Testis (tissue), 2 donors: ENCODE measurements around the gene ZNF627.
"Not testable (repeated sequence)": the region's sequence is repeated elsewhere in the genome, so short reads cannot be mapped to it uniquely, and the experiment has no call there.

ENCODE experiments used
- POLR2A ChIP-seq: fragments of 450-650 bp; IDR thresholded peaks from one replicate; pipeline ENCODE4 v1.6.1; 2017; ENCODE audit warnings: antibody characterized with exemption, mild to moderate bottlenecking, moderate library complexity
- TF ChIP-seq, protein P1 (sequence below), 3 experiments: fragments of 450-650 bp in 2 of 3; fragments of 200-600 bp in 1 of 3; sonication (generic) in 1 of 3; IDR thresholded peaks; one replicate each; pipeline ENCODE4 v1.5.1; 2016 to 2019; ENCODE audit warnings: antibody characterized with exemption in 3 of 3, mild to moderate bottlenecking in 2 of 3, moderate library complexity in 1 of 3

DNA sequence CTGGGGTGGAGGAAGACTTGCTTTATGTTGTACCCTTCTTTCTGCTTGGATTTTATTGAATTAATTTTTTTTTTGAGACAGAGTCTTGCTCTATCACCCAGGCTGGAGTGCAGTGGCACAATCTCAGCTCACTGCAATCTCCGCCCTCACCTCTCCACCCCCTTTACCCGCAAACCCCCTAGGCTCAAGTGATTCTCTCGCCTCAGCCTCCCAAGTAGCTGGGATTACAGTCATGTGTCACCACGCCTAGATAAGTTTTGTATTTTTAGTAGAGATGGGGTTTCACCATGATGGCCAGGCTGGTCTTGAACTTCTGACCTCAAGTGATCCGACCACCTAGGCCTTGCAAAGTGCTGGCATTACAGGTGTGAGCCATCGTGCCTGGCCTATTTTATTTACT lies 23.9 kb upstream of the ZNF627 start:
- TF ChIP-seq, protein P1, sequence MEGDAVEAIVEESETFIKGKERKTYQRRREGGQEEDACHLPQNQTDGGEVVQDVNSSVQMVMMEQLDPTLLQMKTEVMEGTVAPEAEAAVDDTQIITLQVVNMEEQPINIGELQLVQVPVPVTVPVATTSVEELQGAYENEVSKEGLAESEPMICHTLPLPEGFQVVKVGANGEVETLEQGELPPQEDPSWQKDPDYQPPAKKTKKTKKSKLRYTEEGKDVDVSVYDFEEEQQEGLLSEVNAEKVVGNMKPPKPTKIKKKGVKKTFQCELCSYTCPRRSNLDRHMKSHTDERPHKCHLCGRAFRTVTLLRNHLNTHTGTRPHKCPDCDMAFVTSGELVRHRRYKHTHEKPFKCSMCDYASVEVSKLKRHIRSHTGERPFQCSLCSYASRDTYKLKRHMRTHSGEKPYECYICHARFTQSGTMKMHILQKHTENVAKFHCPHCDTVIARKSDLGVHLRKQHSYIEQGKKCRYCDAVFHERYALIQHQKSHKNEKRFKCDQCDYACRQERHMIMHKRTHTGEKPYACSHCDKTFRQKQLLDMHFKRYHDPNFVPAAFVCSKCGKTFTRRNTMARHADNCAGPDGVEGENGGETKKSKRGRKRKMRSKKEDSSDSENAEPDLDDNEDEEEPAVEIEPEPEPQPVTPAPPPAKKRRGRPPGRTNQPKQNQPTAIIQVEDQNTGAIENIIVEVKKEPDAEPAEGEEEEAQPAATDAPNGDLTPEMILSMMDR (IDR thresholded peaks at IDR 0.05) = not testable (repeated sequence)
- not testable (repeated sequence) for TF ChIP-seq POLR2A
